OCI-LY7 (cell line): ENCODE results near the gene AXIN2. TPM values are rescaled to one million over a fixed set of nuclear protein-coding genes. Genes with fewer than 3 reads are reported as not detected.

Experiments used
- BruUV-seq: library from RNA; stranded (reverse); fragments of 400-500 nt; replicated peaks from 2 replicates; lab custom pipeline; 2021; lab: Mats Ljungman, UMichigan
- CTCF ChIA-PET: fragments of 300-600 bp; sonication (Branson Sonifier 250); formaldehyde crosslinking; loops from one replicate; lab custom pipeline; 2022; ENCODE audit warnings: antibody characterized with exemption; ENCODE audit not compliant: unreplicated experiment; lab: Charles Lee
- POLR2A ChIA-PET: fragments of 300-600 bp; sonication (Branson Sonifier 250); formaldehyde crosslinking; loops from one replicate; lab custom pipeline; 2022; ENCODE audit warnings: antibody characterized with exemption; lab: Charles Lee
- DNase-seq: peaks from one replicate; pipeline ENCODE4 v3.0.0-alpha.2; 2015; ENCODE audit warnings: low spot score
- H2AFZ ChIP-seq: fragments of 200-600 bp; sonication (generic), shearing (Covaris generic); 2 replicates; pipeline ENCODE4 v1.6.1; 2014; ENCODE audit warnings: mild to moderate bottlenecking, antibody characterized with exemption, low read length, moderate library complexity
- H3K27ac ChIP-seq: fragments of 200-600 bp; sonication (generic); 2 replicates; pipeline ENCODE4 v1.5.1; 2014; ENCODE audit warnings: mixed run types, low read depth, mild to moderate bottlenecking, moderate library complexity, low read length, inconsistent platforms; ENCODE audit not compliant: poor library complexity, severe bottlenecking
- H3K36me3 ChIP-seq: fragments of 200-600 bp; sonication (generic); 2 replicates; pipeline ENCODE4 v1.6.1; 2014; ENCODE audit warnings: mild to moderate bottlenecking, antibody characterized with exemption, low read length, moderate library complexity, mixed read lengths; ENCODE audit not compliant: insufficient read depth
- H3K4me1 ChIP-seq: fragments of 200-600 bp; sonication (generic); 2 replicates; pipeline ENCODE4 v1.5.1; 2014; ENCODE audit warnings: mild to moderate bottlenecking, low read length; ENCODE audit not compliant: insufficient read depth, poor library complexity, severe bottlenecking
- H3K4me2 ChIP-seq: fragments of 200-600 bp; sonication (generic); 2 replicates; pipeline ENCODE4 v1.6.1; 2014; ENCODE audit warnings: mild to moderate bottlenecking, low read length
- H3K4me3 ChIP-seq: fragments of 200-600 bp; sonication (generic); 2 replicates; pipeline ENCODE4 v1.5.1; 2014; ENCODE audit warnings: mild to moderate bottlenecking, low read depth, low read length; ENCODE audit not compliant: poor library complexity, severe bottlenecking
- H3K79me2 ChIP-seq: fragments of 200-600 bp; sonication (generic); 2 replicates; pipeline ENCODE4 v1.6.1; 2016; ENCODE audit warnings: low read depth, mild to moderate bottlenecking, low read length, moderate library complexity, mixed read lengths; ENCODE audit not compliant: insufficient read depth
- H3K9me2 ChIP-seq: fragments of 200-600 bp; sonication (generic); 2 replicates; pipeline ENCODE4 v1.6.1; 2016; ENCODE audit warnings: mild to moderate bottlenecking, low read length, mixed read lengths; ENCODE audit not compliant: insufficient read depth
- H3K9me3 ChIP-seq: fragments of 200-600 bp; sonication (generic); 2 replicates; pipeline ENCODE4 v1.6.1; 2014; ENCODE audit warnings: mild to moderate bottlenecking, mixed run types, low read length, mixed read lengths
- H4K20me1 ChIP-seq: fragments of 200-600 bp; sonication (generic); 2 replicates; pipeline ENCODE4 v1.6.1; 2014; ENCODE audit warnings: mild to moderate bottlenecking, antibody characterized with exemption, low read length, moderate library complexity, mixed read lengths; ENCODE audit not compliant: insufficient read depth
- CTCF ChIP-seq: fragments of 200-600 bp; sonication (generic); conservative IDR thresholded peaks from 2 replicates; pipeline ENCODE4 v1.5.1; 2014; ENCODE audit warnings: mild to moderate bottlenecking, antibody characterized with exemption, low read length, moderate library complexity, mixed read lengths
- EZH2phosphoT487 ChIP-seq: fragments of 200-600 bp; sonication (generic); IDR thresholded peaks from 2 replicates; pipeline ENCODE4 v1.6.1; 2018; ENCODE audit warnings: low read depth, borderline replicate concordance, mild to moderate bottlenecking, mixed run types, antibody characterized with exemption, low read length, moderate library complexity, mixed read lengths
- intact Hi-C: fragments of 100-400 bp; cut with micrococcal nuclease; formaldehyde crosslinking; loops from one replicate; pipeline ENCODE4 v1.10.0; 2022; ENCODE audit not compliant: unreplicated experiment
- total RNA-seq, 2 experiments: library from RNA; depleted of rRNA in 1 of 2; stranded (reverse); fragments of >200 nt in 1 of 2; shearing (Covaris generic) in 1 of 2; gene quantifications; 2 replicates each; pipeline ENCODE4 v1.2.3, GENCODE V29; 2014 to 2022

Gene AXIN2
- total RNA-seq, 2 experiments from 2014 or later, result 8.5 TPM

DNA sequence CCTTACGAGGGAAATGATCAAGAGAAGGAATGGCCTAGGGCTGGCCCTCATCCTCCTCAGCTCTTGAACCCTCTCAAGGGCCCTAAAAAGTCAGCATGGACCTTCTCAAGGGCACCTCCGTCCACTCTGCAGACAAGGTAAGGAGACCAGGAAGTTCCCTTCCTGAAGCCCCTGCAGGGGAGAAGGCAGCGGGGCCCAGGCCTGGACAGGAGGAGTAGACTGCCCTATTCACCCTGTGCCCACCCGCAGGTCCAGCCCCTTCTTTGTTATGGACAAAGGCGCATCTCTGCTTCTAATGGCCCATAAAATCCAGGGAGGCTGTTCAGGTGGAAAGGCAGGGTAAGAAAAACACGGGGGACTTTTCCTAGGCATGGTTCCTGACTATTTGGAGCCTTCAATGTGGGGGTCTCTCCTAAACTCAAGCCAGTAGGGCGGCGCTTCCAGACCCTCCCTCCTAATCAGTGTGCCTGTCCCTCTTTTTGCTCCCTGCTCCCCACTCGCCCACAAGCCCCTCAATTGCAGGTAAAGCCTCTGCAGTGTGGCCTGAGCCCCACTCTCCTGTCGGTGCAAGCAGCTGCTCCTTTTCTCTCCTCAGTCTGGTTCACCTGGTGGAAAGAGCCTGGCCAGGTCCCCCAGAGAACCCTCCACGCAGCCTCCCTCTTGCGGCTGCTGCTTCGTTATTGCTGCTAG lies 28.2 kb downstream of the AXIN2 start:
- H3K4me2 ChIP-seq, result no peak overlapping the region
- no peak overlapping the region for H2AFZ ChIP-seq
- no peaks in the 10 kb centered on the region for H4K20me1 ChIP-seq
- BruUV-seq, result no TSS peak
- H3K4me3 ChIP-seq, result no peak overlapping the region
- ChIA-PET POLR2A (no interaction called here), CTCF (no interaction called here)
- no peaks in the 10 kb centered on the region for H3K4me1 ChIP-seq
- TF ChIP-seq EZH2phosphoT487 (no peak), CTCF (no peak)
- no peak overlapping the region for H3K27ac ChIP-seq
- no peaks in the 10 kb centered on the region for H3K9me3 ChIP-seq
- no peaks in the 10 kb centered on the region for H3K9me2 ChIP-seq
- no peak for DNase-seq
- H3K36me3 ChIP-seq, result peaks cover 38% of the 10 kb centered on the region; the same call in 1 of the 2 replicates
- intact Hi-C loops, result no loop called here
- no peaks in the 10 kb centered on the region for H3K79me2 ChIP-seq

DNA sequence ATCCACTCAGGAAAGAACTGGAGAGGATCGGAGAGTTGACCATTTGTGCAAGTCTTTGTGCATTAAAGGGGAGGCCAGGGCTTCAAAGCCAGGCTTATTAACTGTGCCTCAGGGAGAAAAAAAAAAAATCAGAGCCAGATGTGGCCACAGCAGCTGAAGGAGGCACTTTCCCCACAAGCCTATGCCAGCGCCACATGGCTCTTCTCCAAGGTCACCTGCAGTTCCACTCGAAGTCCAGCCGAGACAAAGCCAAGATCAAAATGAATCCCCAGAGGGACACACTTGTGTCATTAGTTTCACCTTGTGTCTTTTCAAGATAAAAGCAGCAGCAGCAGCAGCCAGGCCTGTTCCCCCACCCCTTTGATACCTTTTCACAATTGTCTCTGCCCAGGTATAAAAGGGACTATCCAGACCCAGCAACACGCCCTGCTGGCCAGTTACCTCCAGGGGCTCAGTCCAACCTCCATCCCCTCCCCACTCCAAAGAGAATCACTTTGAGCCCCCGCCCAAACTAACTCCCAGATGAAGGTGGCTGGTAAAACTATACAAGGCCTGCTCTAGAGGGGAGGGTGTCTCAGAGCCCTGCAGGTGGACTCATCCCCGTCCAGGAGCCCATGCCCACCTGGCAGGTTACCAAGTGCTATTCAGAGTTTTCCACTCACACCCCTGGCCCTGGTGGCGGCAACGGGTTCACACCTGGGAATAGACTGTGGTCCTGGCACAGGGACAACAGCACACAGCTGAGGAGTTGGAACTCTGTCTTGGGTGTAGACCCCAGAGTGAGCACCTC lies 29.2 kb downstream of the AXIN2 start:
- no peaks in the 10 kb centered on the region for H3K9me3 ChIP-seq
- BruUV-seq, result no TSS peak
- H3K36me3 ChIP-seq, result peaks cover 35% of the 10 kb centered on the region; the same call in 1 of the 2 replicates
- no peak overlapping the region for H3K4me3 ChIP-seq
- intact Hi-C loops, result no loop called here
- no peak overlapping the region for H2AFZ ChIP-seq
- ChIA-PET POLR2A (interaction anchor here (0.7 kb wide), 1 partner anchor 594 kb away, joined by 6 read pairs; no protein-coding TSS in a partner anchor), CTCF (no interaction called here)
- no peaks in the 10 kb centered on the region for H3K9me2 ChIP-seq
- no peak overlapping the region for H3K27ac ChIP-seq
- H3K4me2 ChIP-seq, result no peak overlapping the region
- TF ChIP-seq CTCF (no peak), EZH2phosphoT487 (no peak)
- H3K4me1 ChIP-seq, result no peaks in the 10 kb centered on the region
- no peaks in the 10 kb centered on the region for H4K20me1 ChIP-seq
- no peaks in the 10 kb centered on the region for H3K79me2 ChIP-seq
- DNase-seq, result no peak
